Chondrocyte (in vitro differentiated cells): ENCODE measurements around the gene CRYAB. TPM values are rescaled to one million over a fixed set of nuclear protein-coding genes. Genes with fewer than 3 reads are reported as not detected.

ENCODE experiments used
- DNase-seq: peaks from one replicate; pipeline ENCODE4 v3.0.0; 2021; ENCODE audit warnings: mixed read lengths, low spot score
- H3K27ac Mint-ChIP-seq: one replicate; pipeline ENCODE4 v1.8.0; 2021; ENCODE audit warnings: mild to moderate bottlenecking, moderate library complexity, mixed read lengths; ENCODE audit not compliant: unreplicated experiment
- H3K27me3 Mint-ChIP-seq: 2 replicates; pipeline ENCODE4 v1.8.0; 2021; ENCODE audit warnings: low read depth, mixed read lengths
- H3K36me3 Mint-ChIP-seq: 2 replicates; pipeline ENCODE4 v1.8.0; 2021; ENCODE audit warnings: low read depth, mixed read lengths
- H3K4me1 Mint-ChIP-seq: 2 replicates; pipeline ENCODE4 v1.8.0; 2021; ENCODE audit warnings: low read depth, mild to moderate bottlenecking, mixed read lengths
- H3K4me3 Mint-ChIP-seq: one replicate; pipeline ENCODE4 v1.8.0; 2021; ENCODE audit warnings: mild to moderate bottlenecking, moderate library complexity, mixed read lengths; ENCODE audit not compliant: unreplicated experiment
- H3K9me3 Mint-ChIP-seq: 2 replicates; pipeline ENCODE4 v1.8.0; 2021; ENCODE audit warnings: low read depth, mixed read lengths
- total RNA-seq: library from RNA; stranded (reverse); gene quantifications from 3 replicates; pipeline ENCODE4 v1.2.1, GENCODE V29; 2021
- TF ChIP-seq, protein P1 (sequence below): fragments of 200-600 bp; sonication (generic); IDR thresholded peaks from 2 replicates; pipeline ENCODE4 v1.5.0; 2021; ENCODE audit warnings: antibody characterized with exemption, mild to moderate bottlenecking, moderate library complexity

Gene CRYAB
- total RNA-seq, 1 donor from 2014 or later = 1,975 TPM

DNA sequence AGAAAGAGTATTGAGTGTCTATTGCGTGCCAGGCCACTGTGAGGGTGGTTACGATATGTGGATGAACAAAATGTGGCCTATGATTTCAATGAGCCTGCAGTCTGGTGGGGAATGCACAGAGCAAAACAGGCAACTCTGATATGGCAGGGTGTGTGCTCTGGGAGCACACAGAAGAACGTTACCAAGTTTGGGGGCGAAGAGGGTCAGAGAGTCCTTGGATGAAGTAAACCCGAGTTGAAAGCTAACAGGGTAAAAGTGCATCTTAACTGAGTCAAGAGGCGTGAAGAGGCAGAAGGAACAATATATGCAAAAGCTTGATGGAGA lies 32.0 kb downstream of the CRYAB start:
- H3K36me3 Mint-ChIP-seq = no peaks in the 10 kb centered on the region
- no peaks in the 10 kb centered on the region for H3K9me3 Mint-ChIP-seq
- H3K27me3 Mint-ChIP-seq = no peaks in the 10 kb centered on the region
- H3K27ac Mint-ChIP-seq = peak overlapping the region; percentile 100
- TF ChIP-seq, protein P1, sequence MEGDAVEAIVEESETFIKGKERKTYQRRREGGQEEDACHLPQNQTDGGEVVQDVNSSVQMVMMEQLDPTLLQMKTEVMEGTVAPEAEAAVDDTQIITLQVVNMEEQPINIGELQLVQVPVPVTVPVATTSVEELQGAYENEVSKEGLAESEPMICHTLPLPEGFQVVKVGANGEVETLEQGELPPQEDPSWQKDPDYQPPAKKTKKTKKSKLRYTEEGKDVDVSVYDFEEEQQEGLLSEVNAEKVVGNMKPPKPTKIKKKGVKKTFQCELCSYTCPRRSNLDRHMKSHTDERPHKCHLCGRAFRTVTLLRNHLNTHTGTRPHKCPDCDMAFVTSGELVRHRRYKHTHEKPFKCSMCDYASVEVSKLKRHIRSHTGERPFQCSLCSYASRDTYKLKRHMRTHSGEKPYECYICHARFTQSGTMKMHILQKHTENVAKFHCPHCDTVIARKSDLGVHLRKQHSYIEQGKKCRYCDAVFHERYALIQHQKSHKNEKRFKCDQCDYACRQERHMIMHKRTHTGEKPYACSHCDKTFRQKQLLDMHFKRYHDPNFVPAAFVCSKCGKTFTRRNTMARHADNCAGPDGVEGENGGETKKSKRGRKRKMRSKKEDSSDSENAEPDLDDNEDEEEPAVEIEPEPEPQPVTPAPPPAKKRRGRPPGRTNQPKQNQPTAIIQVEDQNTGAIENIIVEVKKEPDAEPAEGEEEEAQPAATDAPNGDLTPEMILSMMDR = no peak
- peaks cover 11% of the 10 kb centered on the region for H3K4me1 Mint-ChIP-seq
- peak overlapping the region; percentile 95 for H3K4me3 Mint-ChIP-seq
- DNase-seq = no peak

DNA sequence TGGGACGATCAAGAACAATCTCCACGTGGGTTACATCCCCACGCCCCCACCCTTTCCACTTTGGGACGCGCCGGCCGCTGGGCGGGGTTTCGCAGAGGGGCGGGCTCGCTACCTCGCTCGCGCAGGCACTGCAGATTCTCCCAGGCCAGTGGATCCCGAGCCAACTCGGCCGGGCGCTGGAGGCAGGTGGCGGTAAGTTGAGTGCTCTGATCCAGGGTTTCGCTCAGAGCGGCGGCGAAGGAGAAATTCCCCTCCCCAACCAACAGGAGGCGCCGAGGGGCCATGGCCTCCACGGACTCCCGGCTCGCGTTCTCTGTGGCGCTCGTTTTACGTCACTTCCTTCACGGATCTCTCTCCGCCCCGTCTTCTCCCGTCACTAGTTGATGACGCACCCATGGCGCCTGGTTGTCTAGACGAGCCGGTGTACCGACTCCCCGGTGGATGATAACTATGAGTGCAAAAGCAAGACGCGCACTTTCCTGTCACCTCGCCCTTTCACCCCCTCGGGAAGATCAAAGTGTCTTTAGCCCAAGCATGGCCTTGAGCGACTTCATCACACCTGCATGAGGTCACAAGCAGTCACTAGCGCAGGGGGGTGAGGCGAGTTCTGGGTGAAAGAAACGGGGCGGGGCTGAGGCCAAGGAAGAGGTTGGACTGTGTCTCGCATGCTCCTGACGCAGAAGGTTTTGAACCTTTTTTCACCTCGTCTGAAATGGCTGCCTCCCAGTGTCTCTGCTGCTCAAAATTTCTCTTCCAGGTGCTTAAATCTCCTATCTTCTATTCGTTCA lies 32.5 kb downstream of the CRYAB start, which contains the start of the genes CFAP68 and FDXACB1:
Gene CFAP68 (plus strand): TSS at position 693 of the 788 bp plus-strand sequence. CDS start 20 bp downstream, at position 713.
Gene FDXACB1 (minus strand): TSS at position 317 of the 788 bp plus-strand sequence. CDS start 33 bp downstream, at position 284.
- peak; percentile 98 for DNase-seq
- Mint-ChIP-seq H3K4me1 (peaks cover 11% of the 10 kb centered on the region), H3K4me3 (peak within 1 kb of the TSS; percentile 95), H3K27me3 (no peaks in the 10 kb centered on the region), H3K27ac (peak within 1 kb of the TSS; percentile 100), H3K9me3 (no peaks in the 10 kb centered on the region), H3K36me3 (no peaks in the 10 kb centered on the region)
- TF ChIP-seq, protein P1 = peak; percentile 94

DNA sequence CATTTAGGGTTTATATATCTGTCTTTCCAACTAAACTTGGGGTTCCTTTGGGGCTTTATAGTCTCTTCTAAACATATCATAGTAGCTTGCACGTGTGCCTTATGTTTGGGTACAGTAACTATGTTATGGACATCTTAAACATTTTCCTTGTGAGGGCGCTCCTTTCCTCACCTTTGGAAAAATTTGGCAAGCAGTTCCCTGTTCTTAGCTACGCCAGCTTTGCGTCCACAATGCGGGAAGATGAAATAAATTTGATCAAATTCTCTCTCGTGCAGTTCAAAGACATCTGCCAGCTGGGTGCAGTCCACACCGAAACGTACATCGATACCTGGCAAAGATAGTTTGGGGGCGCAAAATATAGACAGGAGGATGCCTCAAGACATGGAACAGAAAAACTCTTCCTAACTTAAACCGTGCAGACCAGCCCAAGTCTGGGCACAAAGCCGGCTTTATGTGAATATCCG lies 33.2 kb downstream of the CRYAB start:
- no peak for DNase-seq
- H3K27ac Mint-ChIP-seq = peak overlapping the region; percentile 100
- no peaks in the 10 kb centered on the region for H3K9me3 Mint-ChIP-seq
- peaks cover 11% of the 10 kb centered on the region for H3K4me1 Mint-ChIP-seq
- no peaks in the 10 kb centered on the region for H3K27me3 Mint-ChIP-seq
- TF ChIP-seq, protein P1 = no peak
- H3K4me3 Mint-ChIP-seq = peak overlapping the region; percentile 95
- H3K36me3 Mint-ChIP-seq = no peaks in the 10 kb centered on the region

DNA sequence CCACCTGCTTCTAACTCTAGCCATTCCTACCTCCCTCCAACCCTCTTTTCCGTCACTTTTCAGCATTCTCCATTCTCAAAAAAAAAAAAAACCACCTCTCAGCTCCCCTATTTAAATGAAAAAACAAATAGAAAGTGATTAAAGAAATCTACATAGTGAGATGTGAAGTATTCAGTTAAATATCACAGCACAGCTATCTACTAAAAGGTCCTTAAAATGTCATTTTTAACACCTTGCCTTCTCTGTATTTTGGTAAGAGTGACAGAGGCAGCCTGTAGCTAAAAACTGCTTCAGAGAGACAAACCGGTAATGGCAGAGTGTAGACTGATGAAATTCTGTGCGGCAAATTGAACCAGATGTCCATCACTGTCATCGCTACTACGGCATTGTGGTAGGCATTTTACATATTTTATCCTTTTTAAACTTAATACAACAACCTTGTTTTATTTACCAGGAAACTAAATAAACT lies 39.8 kb downstream of the CRYAB start:
- peak overlapping the region; percentile 65 for H3K27ac Mint-ChIP-seq
- no peaks in the 10 kb centered on the region for H3K27me3 Mint-ChIP-seq
- no peak for DNase-seq
- H3K4me3 Mint-ChIP-seq = peak overlapping the region; percentile 90
- no peaks in the 10 kb centered on the region for H3K9me3 Mint-ChIP-seq
- H3K36me3 Mint-ChIP-seq = peaks cover 11% of the 10 kb centered on the region
- H3K4me1 Mint-ChIP-seq = peaks cover 15% of the 10 kb centered on the region
- TF ChIP-seq, protein P1 = no peak

DNA sequence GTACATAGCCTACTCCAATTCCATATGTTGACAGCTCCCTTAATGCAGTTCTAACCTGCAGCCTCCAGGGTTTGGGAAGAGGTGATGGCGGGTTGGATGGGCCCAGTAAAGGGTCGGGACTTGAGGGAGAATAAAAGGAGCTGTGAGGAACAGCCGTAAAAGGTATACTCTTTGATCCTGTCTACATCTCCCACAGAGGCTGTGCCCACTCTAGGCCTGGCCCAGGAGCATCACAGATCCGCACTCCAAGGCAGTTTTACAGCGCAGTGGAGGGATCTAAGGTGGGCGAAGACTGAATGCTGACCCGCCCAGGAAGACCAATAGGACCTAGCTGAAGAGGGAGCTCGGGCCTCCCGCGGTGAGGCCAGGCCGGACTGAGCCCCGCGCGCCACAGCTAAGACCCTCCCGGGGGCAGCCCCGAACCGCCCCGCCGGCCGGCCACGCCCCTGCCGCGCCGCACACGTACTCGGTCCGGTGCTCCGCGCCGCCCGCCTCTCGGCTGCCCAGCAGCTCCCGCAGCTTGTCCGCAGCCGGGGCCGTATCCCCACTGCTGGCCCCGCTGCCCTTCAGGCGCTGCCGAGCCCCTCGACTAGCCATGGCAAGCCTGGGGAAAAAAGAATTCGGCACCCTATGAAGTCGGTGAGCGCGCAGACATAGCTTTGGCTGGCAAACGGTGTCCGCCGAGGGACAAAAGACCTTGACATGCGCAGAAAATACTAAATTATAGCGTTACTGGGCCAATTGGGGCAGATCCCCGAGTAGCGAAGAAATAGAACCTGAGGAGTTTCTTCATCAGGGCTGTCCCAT lies 40.5 kb downstream of the CRYAB start, which contains the start of gene ALG9:
Gene ALG9 (minus strand): TSS at position 696 of the 807 bp plus-strand sequence. CDS start 99 bp downstream, at position 597.
- peaks cover 16% of the 10 kb centered on the region for H3K36me3 Mint-ChIP-seq
- H3K27ac Mint-ChIP-seq = peak within 1 kb of the TSS; percentile 87
- H3K27me3 Mint-ChIP-seq = no peaks in the 10 kb centered on the region
- H3K4me1 Mint-ChIP-seq = peaks cover 15% of the 10 kb centered on the region
- TF ChIP-seq, protein P1 = peak; percentile 72
- DNase-seq = no peak
- H3K9me3 Mint-ChIP-seq = no peaks in the 10 kb centered on the region
- H3K4me3 Mint-ChIP-seq = peak within 1 kb of the TSS; percentile 90
